HepG2 (cell line): ENCODE results near the gene NCOA3. TPM values are rescaled to one million over a fixed set of nuclear protein-coding genes. Genes with fewer than 3 reads are reported as not detected.

Experiments
- ARHGAP35 ChIP-seq: sonication (generic); formaldehyde crosslinking; IDR thresholded peaks from 2 replicates; pipeline ENCODE4 v1.9.0; 2022; ENCODE audit warnings: mild to moderate bottlenecking, inconsistent platforms, moderate library complexity, missing genetic modification reagents, borderline replicate concordance
- HDAC6 ChIP-seq: fragments of 200-600 bp; sonication (generic); IDR thresholded peaks from 2 replicates; pipeline ENCODE4 v1.7.0; 2017; ENCODE audit warnings: mild to moderate bottlenecking, antibody characterized with exemption, low read length, low read depth
- NFE2L1 ChIP-seq: sonication (generic); formaldehyde crosslinking; IDR thresholded peaks from 2 replicates; pipeline ENCODE4 v1.4.0; 2020; ENCODE audit warnings: missing genetic modification reagents, mild to moderate bottlenecking, borderline replicate concordance
- RAD21 ChIP-seq: fragments of 450-650 bp; formaldehyde crosslinking; IDR thresholded peaks from 2 replicates; pipeline ENCODE4 v1.5.0; 2020; ENCODE audit warnings: mild to moderate bottlenecking
- SIX1 ChIP-seq: sonication (generic); formaldehyde crosslinking; IDR thresholded peaks from 2 replicates; pipeline ENCODE4 v1.4.0; 2020; ENCODE audit warnings: missing genetic modification reagents, borderline replicate concordance
- SNRNP70 ChIP-seq: fragments of 200-400 bp; formaldehyde crosslinking; IDR thresholded peaks from 2 replicates; pipeline ENCODE4 v1.6.1; 2017; ENCODE audit warnings: mild to moderate bottlenecking, low read depth, low read length, moderate library complexity
- STAT5B ChIP-seq: sonication (generic); formaldehyde crosslinking; IDR thresholded peaks from 2 replicates; pipeline ENCODE4 v1.4.0; 2020; ENCODE audit warnings: missing genetic modification reagents
- TAF1 ChIP-seq: sonication (generic); formaldehyde crosslinking; IDR thresholded peaks from 2 replicates; pipeline ENCODE4 v1.4.0; 2020; ENCODE audit warnings: missing genetic modification reagents
- ZFP37 ChIP-seq: sonication (generic); formaldehyde crosslinking; IDR thresholded peaks from 2 replicates; pipeline ENCODE4 v1.4.0; 2020; ENCODE audit warnings: missing genetic modification reagents, borderline replicate concordance
- ZKSCAN1 ChIP-seq: fragments of 150-350 bp; IDR thresholded peaks from 2 replicates; pipeline ENCODE4 v1.6.1; 2014; ENCODE audit warnings: low read length
- ZKSCAN5 ChIP-seq: sonication (generic); formaldehyde crosslinking; IDR thresholded peaks from 2 replicates; pipeline ENCODE4 v1.5.1; 2020; ENCODE audit warnings: mild to moderate bottlenecking, missing genetic modification reagents
- ZNF251 ChIP-seq: sonication (generic); formaldehyde crosslinking; IDR thresholded peaks from 2 replicates; pipeline ENCODE4 v1.9.0; 2021; ENCODE audit warnings: mild to moderate bottlenecking, missing genetic modification reagents
- ZNF292 ChIP-seq: sonication (generic); formaldehyde crosslinking; IDR thresholded peaks from 2 replicates; pipeline ENCODE4 v1.8.1; 2022; ENCODE audit warnings: mild to moderate bottlenecking, low read depth, missing genetic modification reagents, borderline replicate concordance
- ZNF326 ChIP-seq: sonication (generic); formaldehyde crosslinking; IDR thresholded peaks from 2 replicates; pipeline ENCODE4 v1.4.0; 2020; ENCODE audit warnings: missing genetic modification reagents, borderline replicate concordance
- ZNF44 ChIP-seq: sonication (generic); formaldehyde crosslinking; IDR thresholded peaks from 2 replicates; pipeline ENCODE4 v1.5.1; 2020; ENCODE audit warnings: mild to moderate bottlenecking, missing genetic modification reagents
- ZUFSP ChIP-seq: sonication (generic); formaldehyde crosslinking; IDR thresholded peaks from 2 replicates; pipeline ENCODE4 v1.9.0; 2021; ENCODE audit warnings: missing genetic modification reagents, mild to moderate bottlenecking, borderline replicate concordance
- polyA plus RNA-seq, 8 experiments: library from polyadenylated mRNA; depleted of rRNA in 3 of 8; stranded (reverse) in 7 of 8; unstranded in 1 of 8; fragments of >200 nt; fragmentation: Illumina TruSeq in 4 of 8; extraction: Trizol in 4 of 8; gene quantifications; 2 replicates each; pipeline versions ENCODE4 v1.2.1 to v1.2.3, GENCODE V29; 2011 to 2016; ENCODE audit warnings: low read depth in 4 of 8, missing spikeins in 1 of 8, mixed read lengths in 1 of 8; ENCODE audit not compliant: insufficient read depth in 1 of 8
- total RNA-seq, 5 experiments: library from RNA; depleted of rRNA; stranded (reverse); fragments of >200 nt; fragmentation: Illumina TruSeq; extraction: Trizol; gene quantifications; 2 replicates each; pipeline ENCODE4 v1.2.3, GENCODE V29; 2016; ENCODE audit warnings: low read depth in 1 of 5
- TF ChIP-seq, protein P1 (sequence below): sonication (generic); formaldehyde crosslinking; IDR thresholded peaks from 2 replicates; pipeline ENCODE4 v1.4.0; 2020; ENCODE audit warnings: missing genetic modification reagents, low read depth, mild to moderate bottlenecking, borderline replicate concordance
- TF ChIP-seq, protein P2 (sequence below): sonication (generic); formaldehyde crosslinking; IDR thresholded peaks from 2 replicates; pipeline ENCODE4 v1.8.0; 2022; ENCODE audit warnings: missing genetic modification reagents, mild to moderate bottlenecking, inconsistent platforms, borderline replicate concordance
- TF ChIP-seq, protein P3 (sequence below): sonication (generic); formaldehyde crosslinking; IDR thresholded peaks from 2 replicates; pipeline ENCODE4 v1.4.0; 2020; ENCODE audit warnings: missing genetic modification reagents
- TF ChIP-seq, protein P4 (sequence below): sonication (generic); formaldehyde crosslinking; IDR thresholded peaks from 2 replicates; pipeline ENCODE4 v1.9.0; 2021; ENCODE audit warnings: missing genetic modification reagents, borderline replicate concordance
- TF ChIP-seq, protein P5 (sequence below): sonication (generic); formaldehyde crosslinking; IDR thresholded peaks from 2 replicates; pipeline ENCODE4 v1.4.0; 2020; ENCODE audit warnings: mild to moderate bottlenecking, missing genetic modification reagents

The NCOA3 gene
- total and polyA plus RNA-seq, 2 of the 13 experiments (the other 11 are each of a cell fraction or from before 2014, with no cell fraction given) = 35.0 to 56.8 TPM

DNA sequence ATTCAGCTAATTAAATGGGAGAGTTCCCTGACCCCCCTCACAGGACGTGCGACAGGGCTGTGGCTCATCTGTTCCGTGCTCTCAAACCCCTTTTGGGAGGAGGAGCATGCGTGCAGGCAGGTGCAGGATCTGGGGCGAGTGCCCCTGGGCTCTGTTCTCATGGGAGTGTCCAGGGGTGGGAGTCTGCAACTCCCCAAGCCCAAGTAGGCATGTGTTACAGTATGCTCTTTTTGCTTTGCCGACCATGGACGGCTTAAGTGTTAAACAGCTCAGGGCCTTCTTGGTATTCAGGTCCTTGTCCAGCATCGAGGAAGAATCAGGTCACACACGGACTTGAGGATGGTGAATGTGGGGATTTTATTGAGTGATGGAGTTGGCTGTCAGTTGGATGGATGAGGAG lies 101.6 kb downstream of the NCOA3 start (continued):
- TF ChIP-seq ARHGAP35 (CRISPR knock-in tag) (no peak), RAD21 (no peak), ZFP37 (CRISPR knock-in tag) (no peak), NFE2L1 (no peak), ZUFSP (CRISPR knock-in tag) (no peak), HDAC6 (no peak), ZKSCAN1 (no peak), SIX1 (CRISPR knock-in tag) (no peak), ZNF326 (CRISPR knock-in tag) (no peak), ZKSCAN5 (CRISPR knock-in tag) (no peak), TAF1 (CRISPR knock-in tag) (no peak), ZNF251 (CRISPR knock-in tag) (no peak), ZNF44 (CRISPR knock-in tag) (no peak), ZNF292 (no peak), STAT5B (CRISPR knock-in tag) (no peak), SNRNP70 (no peak)
- TF ChIP-seq, protein P1, sequence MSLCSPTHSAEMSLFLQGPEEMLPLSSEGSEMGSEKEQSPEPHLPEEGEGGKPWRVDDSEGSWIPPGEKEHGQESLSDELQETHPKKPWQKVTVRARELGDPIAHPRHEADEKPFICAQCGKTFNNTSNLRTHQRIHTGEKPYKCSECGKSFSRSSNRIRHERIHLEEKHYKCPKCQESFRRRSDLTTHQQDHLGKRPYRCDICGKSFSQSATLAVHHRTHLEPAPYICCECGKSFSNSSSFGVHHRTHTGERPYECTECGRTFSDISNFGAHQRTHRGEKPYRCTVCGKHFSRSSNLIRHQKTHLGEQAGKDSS (CRISPR knock-in tag) = no peak
- TF ChIP-seq, protein P2, sequence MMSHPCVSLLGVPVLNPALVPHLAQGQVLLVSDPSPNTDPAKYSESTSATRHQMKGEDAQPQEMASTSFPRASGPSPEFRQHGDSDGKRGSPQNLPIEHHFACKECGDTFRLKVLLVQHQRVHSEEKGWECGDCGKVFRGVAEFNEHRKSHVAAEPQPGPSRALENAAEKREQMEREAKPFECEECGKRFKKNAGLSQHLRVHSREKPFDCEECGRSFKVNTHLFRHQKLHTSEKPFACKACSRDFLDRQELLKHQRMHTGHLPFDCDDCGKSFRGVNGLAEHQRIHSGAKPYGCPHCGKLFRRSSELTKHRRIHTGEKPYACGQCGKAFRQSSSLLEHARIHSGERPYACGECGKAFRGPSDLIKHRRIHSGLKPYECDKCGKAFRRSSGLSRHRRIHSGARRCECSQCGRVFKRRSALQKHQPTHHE (CRISPR knock-in tag) = no peak
- TF ChIP-seq, protein P3, sequence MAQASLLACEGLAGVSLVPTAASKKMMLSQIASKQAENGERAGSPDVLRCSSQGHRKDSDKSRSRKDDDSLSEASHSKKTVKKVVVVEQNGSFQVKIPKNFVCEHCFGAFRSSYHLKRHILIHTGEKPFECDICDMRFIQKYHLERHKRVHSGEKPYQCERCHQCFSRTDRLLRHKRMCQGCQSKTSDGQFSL (CRISPR knock-in tag) = no peak
- TF ChIP-seq, protein P4, sequence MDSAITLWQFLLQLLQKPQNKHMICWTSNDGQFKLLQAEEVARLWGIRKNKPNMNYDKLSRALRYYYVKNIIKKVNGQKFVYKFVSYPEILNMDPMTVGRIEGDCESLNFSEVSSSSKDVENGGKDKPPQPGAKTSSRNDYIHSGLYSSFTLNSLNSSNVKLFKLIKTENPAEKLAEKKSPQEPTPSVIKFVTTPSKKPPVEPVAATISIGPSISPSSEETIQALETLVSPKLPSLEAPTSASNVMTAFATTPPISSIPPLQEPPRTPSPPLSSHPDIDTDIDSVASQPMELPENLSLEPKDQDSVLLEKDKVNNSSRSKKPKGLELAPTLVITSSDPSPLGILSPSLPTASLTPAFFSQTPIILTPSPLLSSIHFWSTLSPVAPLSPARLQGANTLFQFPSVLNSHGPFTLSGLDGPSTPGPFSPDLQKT (CRISPR knock-in tag) = no peak
- TF ChIP-seq, protein P5, sequence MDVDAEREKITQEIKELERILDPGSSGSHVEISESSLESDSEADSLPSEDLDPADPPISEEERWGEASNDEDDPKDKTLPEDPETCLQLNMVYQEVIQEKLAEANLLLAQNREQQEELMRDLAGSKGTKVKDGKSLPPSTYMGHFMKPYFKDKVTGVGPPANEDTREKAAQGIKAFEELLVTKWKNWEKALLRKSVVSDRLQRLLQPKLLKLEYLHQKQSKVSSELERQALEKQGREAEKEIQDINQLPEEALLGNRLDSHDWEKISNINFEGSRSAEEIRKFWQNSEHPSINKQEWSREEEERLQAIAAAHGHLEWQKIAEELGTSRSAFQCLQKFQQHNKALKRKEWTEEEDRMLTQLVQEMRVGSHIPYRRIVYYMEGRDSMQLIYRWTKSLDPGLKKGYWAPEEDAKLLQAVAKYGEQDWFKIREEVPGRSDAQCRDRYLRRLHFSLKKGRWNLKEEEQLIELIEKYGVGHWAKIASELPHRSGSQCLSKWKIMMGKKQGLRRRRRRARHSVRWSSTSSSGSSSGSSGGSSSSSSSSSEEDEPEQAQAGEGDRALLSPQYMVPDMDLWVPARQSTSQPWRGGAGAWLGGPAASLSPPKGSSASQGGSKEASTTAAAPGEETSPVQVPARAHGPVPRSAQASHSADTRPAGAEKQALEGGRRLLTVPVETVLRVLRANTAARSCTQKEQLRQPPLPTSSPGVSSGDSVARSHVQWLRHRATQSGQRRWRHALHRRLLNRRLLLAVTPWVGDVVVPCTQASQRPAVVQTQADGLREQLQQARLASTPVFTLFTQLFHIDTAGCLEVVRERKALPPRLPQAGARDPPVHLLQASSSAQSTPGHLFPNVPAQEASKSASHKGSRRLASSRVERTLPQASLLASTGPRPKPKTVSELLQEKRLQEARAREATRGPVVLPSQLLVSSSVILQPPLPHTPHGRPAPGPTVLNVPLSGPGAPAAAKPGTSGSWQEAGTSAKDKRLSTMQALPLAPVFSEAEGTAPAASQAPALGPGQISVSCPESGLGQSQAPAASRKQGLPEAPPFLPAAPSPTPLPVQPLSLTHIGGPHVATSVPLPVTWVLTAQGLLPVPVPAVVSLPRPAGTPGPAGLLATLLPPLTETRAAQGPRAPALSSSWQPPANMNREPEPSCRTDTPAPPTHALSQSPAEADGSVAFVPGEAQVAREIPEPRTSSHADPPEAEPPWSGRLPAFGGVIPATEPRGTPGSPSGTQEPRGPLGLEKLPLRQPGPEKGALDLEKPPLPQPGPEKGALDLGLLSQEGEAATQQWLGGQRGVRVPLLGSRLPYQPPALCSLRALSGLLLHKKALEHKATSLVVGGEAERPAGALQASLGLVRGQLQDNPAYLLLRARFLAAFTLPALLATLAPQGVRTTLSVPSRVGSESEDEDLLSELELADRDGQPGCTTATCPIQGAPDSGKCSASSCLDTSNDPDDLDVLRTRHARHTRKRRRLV = no peak
